ENCODE data around the gene CYB5R3. TPM values are rescaled to one million over a fixed set of nuclear protein-coding genes. Genes with fewer than 3 reads are reported as not detected.
"Not testable (repeated sequence)": the region's sequence is repeated elsewhere in the genome, so short reads cannot be mapped to it uniquely, and the experiment has no call there.

CYB5R3 gene
- polyA plus RNA-seq, 2 of the 4 experiments (the other 2 are of a cell fraction), result 30.8 to 51.8 TPM

- DNase-seq (ENCODE audit: low read depth in 1 of 2, low spot score in 1 of 2) (no peak), ATAC-seq (no peak), FAIRE-seq (no peak)
- Histone ChIP-seq H3K9me3 (no peaks in the 10 kb centered on the region), H3K27ac (no peak overlapping the region), H3K4me3 (no peak overlapping the region), H3K4me1 (peaks cover 14% of the 10 kb centered on the region; the same call in 2 of the 3 replicates), H3K4me2 (no peak overlapping the region)
- 83% methylated on average over 4 of the region's 4 CpGs for whole genome bisulfite sequencing (ENCODE audit: missing lambda C conversion rate)
- POLR2A ChIA-PET, result no interaction called here
- TF ChIP-seq CEBPB (IDR thresholded peaks at IDR 0.05) (no peak), RAD21 (conservative IDR thresholded peaks at IDR 0.05 in 1 of 2, IDR thresholded peaks at IDR 0.05 in 1 of 2) (no peak), KDM1A (IDR thresholded peaks at IDR 0.05; ENCODE audit: low read depth) (no peak)
- CTCF ChIA-PET, result interaction anchor here (1.2 to 4.3 kb wide), 5 partner anchors 9 to 248 kb away, joined by 3 to 42 read pairs (median 7); partner anchors contain the start of gene CYB5R3
Observed at GRCh38 chr22:42620084-42620483, 29.1 kb downstream of the CYB5R3 start.

- Histone ChIP-seq H3K9me3 (no peaks in the 10 kb centered on the region), H3K4me3 (no peak overlapping the region), H3K27ac (no peak overlapping the region), H3K4me1 (peaks cover 14% of the 10 kb centered on the region; the same call in 2 of the 3 replicates), H3K4me2 (no peak overlapping the region)
- ChIA-PET POLR2A (no interaction called here), CTCF (interaction anchor here (1.7 kb wide), 1 partner anchor 78 kb away, joined by 4 read pairs; no protein-coding TSS in a partner anchor)
- no peak for TF ChIP-seq RCOR1 (IDR thresholded peaks at IDR 0.05; ENCODE audit: low read depth, low read length)
- no peak for TF ChIP-seq CTCF (IDR thresholded peaks at IDR 0.05)
- WGBS (ENCODE audit: missing lambda C conversion rate), result 88% methylated on average over 8 of the region's 35 CpGs
- FAIRE-seq, result no peak
- no peak for DNase-seq (ENCODE audit: low read depth in 1 of 2, low spot score in 1 of 2)
- no peak for ATAC-seq
Observed at GRCh38 chr22:42619261-42620063, 29.7 kb downstream of the CYB5R3 start.

- TF ChIP-seq ZNF302 (CRISPR knock-in tag; IDR thresholded peaks at IDR 0.05) (no peak), JUN (IDR thresholded peaks at IDR 0.05) (no peak), GATA3 (IDR thresholded peaks at IDR 0.05; ENCODE audit: borderline replicate concordance) (no peak), MAX (IDR thresholded peaks at IDR 0.05) (no peak), E2F6 (IDR thresholded peaks at IDR 0.05; ENCODE audit: borderline replicate concordance, low read depth) (no peak), RCOR1 (IDR thresholded peaks at IDR 0.05; ENCODE audit: low read depth, low read length) (no peak), HMGXB4 (CRISPR knock-in tag; IDR thresholded peaks at IDR 0.05; ENCODE audit: borderline replicate concordance) (no peak), CEBPB (IDR thresholded peaks at IDR 0.05) (no peak)
- Histone ChIP-seq H3K27ac (0 out of 6 replicates have a peak overlapping the region, but pooled peaks of 1 of the 2 experiments have one; percentile 24), H3K9me3 (no peaks in the 10 kb centered on the region), H3K4me2 (no peak overlapping the region), H3K4me3 (no peak overlapping the region), H3K4me1 (peaks cover 24% of the 10 kb centered on the region)
- no peak for DNase-seq (ENCODE audit: low read depth in 1 of 2, low spot score in 1 of 2)
- no peak for ATAC-seq
- no peak for FAIRE-seq
- CTCF ChIA-PET, result no interaction called here
- 88% methylated on average over 20 of the region's 20 CpGs for WGBS (ENCODE audit: missing lambda C conversion rate)
- POLR2A ChIA-PET, result no interaction called here
Observed at GRCh38 chr22:42617155-42617983, 31.8 kb downstream of the CYB5R3 start.

GRCh38 chr22:42615860-42616175 is 33.4 kb downstream of the CYB5R3 start:
- 17% methylated on average over 13 of the region's 13 CpGs for WGBS (ENCODE audit: missing lambda C conversion rate)
- POLR2A ChIA-PET, result interaction anchor here (0.6 to 2.0 kb wide), 9 partner anchors 8 to 399 kb away, joined by 3 to 13 read pairs (median 4); partner anchors contain the start of genes CYB5R3 and PACSIN2
- H3K27ac ChIP-seq, result peak overlapping the region; percentile 91 to 98
- not testable (repeated sequence) for FAIRE-seq; DNase-seq (ENCODE audit: low read depth in 1 of 2, low spot score in 1 of 2); H3K9me3 ChIP-seq
- peak; percentile 8 to 33; a peak in 5 of 6 replicates for ATAC-seq
- H3K4me3 ChIP-seq, result peak overlapping the region; percentile 43
- peak overlapping the region; percentile 82 for H3K4me2 ChIP-seq
- CTCF ChIA-PET, result interaction anchor here (2.0 kb wide), 1 partner anchor 252 kb away, joined by 7 read pairs; no protein-coding TSS in a partner anchor
- H3K4me1 ChIP-seq, result peaks cover 25% of the 10 kb centered on the region
